HCT116 (cell line): ENCODE measurements around the gene CXorf38. TPM values are rescaled to one million over a fixed set of nuclear protein-coding genes. Genes with fewer than 3 reads are reported as not detected.

Source experiments
- ATAC-seq: fragments of 200-7000 bp; cut with Tn5 transposase; 2 replicates; pipeline ENCODE4 v1.9.1; 2020; ENCODE audit warnings: mild to moderate bottlenecking, moderate library complexity
- BruUV-seq: library from RNA; stranded (reverse); fragments of 400-500 nt; replicated peaks from 2 replicates; lab custom pipeline; 2021; lab: Mats Ljungman, UMichigan
- CTCF ChIA-PET: fragments of 300-600 bp; sonication (Branson Sonifier 250); formaldehyde crosslinking; loops from one replicate; lab custom pipeline; 2021; ENCODE audit warnings: antibody characterized with exemption; lab: Charles Lee
- POLR2A ChIA-PET: fragments of 300-600, 350-600 bp; sonication (Branson Sonifier 250); formaldehyde crosslinking; loops from one replicate; lab custom pipeline; 2021; ENCODE audit warnings: antibody characterized with exemption; lab: Charles Lee
- RAD21 ChIA-PET, 2 experiments: fragments of 300-600 bp; sonication (Branson Sonifier 250); formaldehyde crosslinking; loops; one replicate each; lab custom pipeline; 2023; ENCODE audit warnings: low total read pairs in 2 of 2; ENCODE audit not compliant: uncharacterized antibody in 2 of 2, unreplicated experiment in 2 of 2, low non-redundant PET in 1 of 2; lab: Charles Lee
- DNase-seq: peaks from one replicate; pipeline ENCODE4 v3.0.0-alpha.2; 2010; ENCODE audit warnings: low read depth, low spot score
- H2AFZ ChIP-seq: fragments of 200-600 bp; shearing (Covaris generic), sonication (generic); 2 replicates; pipeline ENCODE4 v1.6.1; 2017; ENCODE audit warnings: low read depth, mixed run types, mixed read lengths, antibody characterized with exemption, low read length; ENCODE audit not compliant: poor library complexity, severe bottlenecking
- H3K27ac ChIP-seq: 2 replicates; pipeline ENCODE4 v1.5.1; 2012; ENCODE audit warnings: low read depth, low read length
- H3K27me3 ChIP-seq: fragments of 200-600 bp; sonication (generic); 2 replicates; pipeline ENCODE4 v1.6.1; 2016; ENCODE audit warnings: mixed run types, low read length, mixed read lengths; ENCODE audit not compliant: insufficient read depth
- H3K36me3 ChIP-seq, 2 experiments: fragments of 200-500 bp in 1 of 2; fragments of 200-600 bp in 1 of 2; sonication (Bioruptor generic) in 1 of 2; sonication (generic) in 1 of 2; 2 replicates each; pipeline versions ENCODE4 v1.5.1 to v1.6.1; 2014 to 2016; ENCODE audit warnings: low read length in 2 of 2, inconsistent platforms in 1 of 2, mixed read lengths in 1 of 2, mixed run types in 1 of 2; ENCODE audit not compliant: insufficient read depth in 2 of 2, control insufficient read depth in 1 of 2
- H3K4me1 ChIP-seq, 2 experiments: fragments of 200-600 bp in 1 of 2; sonication (generic) in 1 of 2; 2 replicates each; pipeline versions ENCODE4 v1.5.1 to v1.6.1; 2012 to 2017; ENCODE audit warnings: low read length in 2 of 2, inconsistent platforms in 1 of 2, mild to moderate bottlenecking in 1 of 2, mixed read lengths in 1 of 2, mixed run types in 1 of 2, moderate library complexity in 1 of 2; ENCODE audit not compliant: insufficient read depth in 2 of 2, control insufficient read depth in 1 of 2
- H3K4me2 ChIP-seq: fragments of 200-600 bp; sonication (generic); 2 replicates; pipeline ENCODE4 v1.6.1; 2017; ENCODE audit warnings: mixed run types, low read length, mixed read lengths
- H3K4me3 ChIP-seq, 2 experiments: fragments of 200-600 bp in 1 of 2; sonication (generic) in 1 of 2; replicated peaks in 1 of 2; 2 replicates each; pipeline ENCODE4 v1.5.1; 2011 to 2016; ENCODE audit warnings: low read length in 2 of 2, control low read depth in 1 of 2, low read depth in 1 of 2, mild to moderate bottlenecking in 1 of 2, mixed read lengths in 1 of 2, mixed run types in 1 of 2
- H3K79me2 ChIP-seq: fragments of 200-600 bp; sonication (generic); 2 replicates; pipeline ENCODE4 v1.6.1; 2017; ENCODE audit warnings: mild to moderate bottlenecking, mixed run types, low read length, moderate library complexity, mixed read lengths; ENCODE audit not compliant: insufficient read depth
- H3K9ac ChIP-seq: fragments of 200-600 bp; sonication (generic); 2 replicates; pipeline ENCODE4 v1.6.1; 2016; ENCODE audit warnings: low read length, mixed read lengths
- H3K9me2 ChIP-seq: fragments of 200-600 bp; sonication (generic), shearing (Covaris generic); 2 replicates; pipeline ENCODE4 v1.6.1; 2017; ENCODE audit warnings: mixed run types, mild to moderate bottlenecking, moderate library complexity; ENCODE audit not compliant: insufficient read depth
- H3K9me3 ChIP-seq, 2 experiments: fragments of 200-500 bp in 1 of 2; fragments of 200-600 bp in 1 of 2; sonication (Bioruptor generic) in 1 of 2; sonication (generic) in 1 of 2; 2 replicates each; pipeline ENCODE4 v1.6.1; 2014 to 2017; ENCODE audit warnings: low read length in 2 of 2, mixed read lengths in 2 of 2, inconsistent platforms in 1 of 2, low read depth in 1 of 2, mild to moderate bottlenecking in 1 of 2, mixed run types in 1 of 2, moderate library complexity in 1 of 2; ENCODE audit not compliant: control insufficient read depth in 1 of 2, insufficient read depth in 1 of 2
- H4K20me1 ChIP-seq: fragments of 200-600 bp; sonication (generic), shearing (Covaris generic); 2 replicates; pipeline ENCODE4 v1.6.1; 2017; ENCODE audit warnings: mixed run types, mild to moderate bottlenecking, moderate library complexity; ENCODE audit not compliant: insufficient read depth
- CBX3 ChIP-seq: IDR thresholded peaks from 2 replicates; pipeline ENCODE4 v1.6.1; 2012; ENCODE audit warnings: low read depth
- CEBPB ChIP-seq: IDR thresholded peaks from 2 replicates; pipeline ENCODE4 v1.6.1; 2012; ENCODE audit warnings: low read depth
- ELF1 ChIP-seq: IDR thresholded peaks from 2 replicates; pipeline ENCODE4 v1.6.1; 2012; ENCODE audit warnings: low read depth, borderline replicate concordance
- EZH2 ChIP-seq: fragments of 200-600 bp; sonication (generic); IDR thresholded peaks from 2 replicates; pipeline ENCODE4 v1.6.1; 2017; ENCODE audit warnings: antibody characterized with exemption, mixed run types
- FOSL1 ChIP-seq: IDR thresholded peaks from 2 replicates; pipeline ENCODE4 v1.6.1; 2012; ENCODE audit warnings: low read depth
- REST ChIP-seq: IDR thresholded peaks from 2 replicates; pipeline ENCODE4 v1.6.1; 2012; ENCODE audit warnings: low read depth
- SP1 ChIP-seq: IDR thresholded peaks from 2 replicates; pipeline ENCODE4 v1.6.1; 2012; ENCODE audit warnings: low read depth
- SRF ChIP-seq: IDR thresholded peaks from 2 replicates; pipeline ENCODE4 v1.6.1; 2012; ENCODE audit warnings: low read depth
- YY1 ChIP-seq: IDR thresholded peaks from 2 replicates; pipeline ENCODE4 v1.6.1; 2011; ENCODE audit warnings: low read length, low read depth, moderate library complexity, mild to moderate bottlenecking; ENCODE audit not compliant: insufficient replicate concordance; ENCODE audit errors: extremely low read depth
- ZNF274 ChIP-seq: fragments of 200-500 bp; sonication (Bioruptor generic); IDR thresholded peaks from 2 replicates; pipeline ENCODE4 v1.6.1; 2014; ENCODE audit warnings: mild to moderate bottlenecking, low read depth, low read length, inconsistent platforms
- intact Hi-C: fragments of 100-400 bp; cut with micrococcal nuclease; formaldehyde crosslinking; loops from 2 replicates; pipeline ENCODE4 v1.10.0; 2022
- total RNA-seq: library from RNA; stranded (reverse); gene quantifications from one replicate; pipeline ENCODE4 v1.2.1, GENCODE V29; 2021; ENCODE audit not compliant: unreplicated experiment

CXorf38 gene
- total RNA-seq, 1 experiment from 2014 or later, result 11.5 TPM

GRCh38 chrX:40687169-40687568 is 39.8 kb upstream of the CXorf38 start (continued):
- no peak for TF ChIP-seq REST

- intact Hi-C loops, result no loop called here
- Histone ChIP-seq H3K4me2 (no peak overlapping the region), H3K4me3 (no peak overlapping the region), H3K27ac (no peak overlapping the region), H3K9me2 (no peaks in the 10 kb centered on the region), H3K9me3 (no peaks in the 10 kb centered on the region), H3K36me3 (peaks cover 4 to 7% of the 10 kb centered on the region in 2 experiments; a peak in 2 of 4 replicates), H2AFZ (no peak overlapping the region), H3K27me3 (no peaks in the 10 kb centered on the region), H3K4me1 (no peaks in the 10 kb centered on the region), H3K79me2 (no peaks in the 10 kb centered on the region), H3K9ac (no peak overlapping the region), H4K20me1 (no peaks in the 10 kb centered on the region; the same call in 1 of the 2 replicates)
- DNase-seq, result no peak
- ChIA-PET RAD21 (interaction anchor here in 1 of 2 experiments (0.7 kb wide), 1 partner anchor 10 kb away, joined by 3 read pairs; no protein-coding TSS in a partner anchor), CTCF (interaction anchor here (0.6 kb wide), 1 partner anchor 430 kb away, joined by 3 read pairs; no protein-coding TSS in a partner anchor), POLR2A (no interaction called here)
- no TSS peak for BruUV-seq
- no peak for ATAC-seq
- no peak for TF ChIP-seq ELF1
- no peak for TF ChIP-seq SRF
- TF ChIP-seq SP1, result no peak
- TF ChIP-seq FOSL1, result no peak
- TF ChIP-seq ZNF274, result no peak
- TF ChIP-seq CEBPB, result no peak
- no peak for TF ChIP-seq YY1
- no peak for TF ChIP-seq EZH2
- TF ChIP-seq CBX3, result no peak
Observed at GRCh38 chrX:40685362-40685918, 38.1 kb upstream of the CXorf38 start.
